HepG2 (cell line): ENCODE results near the gene PPP1R18. TPM values are rescaled to one million over a fixed set of nuclear protein-coding genes. Genes with fewer than 3 reads are reported as not detected.

Source experiments
- ARID4A ChIP-seq: sonication (generic); formaldehyde crosslinking; IDR thresholded peaks from 2 replicates; pipeline ENCODE4 v1.5.0; 2020; ENCODE audit warnings: mild to moderate bottlenecking, missing genetic modification reagents, borderline replicate concordance
- BCLAF1 ChIP-seq: fragments of 450-650 bp; IDR thresholded peaks from 2 replicates; pipeline ENCODE4 v1.6.1; 2017; ENCODE audit warnings: mild to moderate bottlenecking
- DNMT3B ChIP-seq: conservative IDR thresholded peaks from 2 replicates; pipeline ENCODE4 v1.6.1; 2016; ENCODE audit warnings: missing biosample characterization, control low read depth
- HMG20A ChIP-seq: IDR thresholded peaks from 2 replicates; pipeline ENCODE4 v1.6.1; 2016; ENCODE audit warnings: borderline replicate concordance
- IRF1 ChIP-seq: sonication (generic); formaldehyde crosslinking; IDR thresholded peaks from 2 replicates; pipeline ENCODE4 v1.4.0; 2020; ENCODE audit warnings: low read depth, mild to moderate bottlenecking, missing genetic modification reagents
- KLF9 ChIP-seq: IDR thresholded peaks from 2 replicates; pipeline ENCODE4 v1.6.1; 2016; ENCODE audit warnings: low read depth
- MEIS2 ChIP-seq: sonication (generic); formaldehyde crosslinking; IDR thresholded peaks from 2 replicates; pipeline ENCODE4 v1.9.0; 2021; ENCODE audit warnings: mild to moderate bottlenecking, missing genetic modification reagents
- MXD3 ChIP-seq: IDR thresholded peaks from 2 replicates; pipeline ENCODE4 v1.6.1; 2016; ENCODE audit warnings: mild to moderate bottlenecking, missing biosample characterization, missing genetic modification reagents
- RAD21 ChIP-seq: fragments of 450-650 bp; formaldehyde crosslinking; IDR thresholded peaks from 2 replicates; pipeline ENCODE4 v1.5.0; 2020; ENCODE audit warnings: mild to moderate bottlenecking
- UBTF ChIP-seq: sonication (generic); formaldehyde crosslinking; IDR thresholded peaks from 2 replicates; pipeline ENCODE4 v1.4.0; 2020; ENCODE audit warnings: mild to moderate bottlenecking, missing genetic modification reagents
- ZBTB37 ChIP-seq: sonication (generic); formaldehyde crosslinking; IDR thresholded peaks from 2 replicates; pipeline ENCODE4 v1.4.0; 2020; ENCODE audit warnings: mild to moderate bottlenecking, missing genetic modification reagents
- ZNF12 ChIP-seq: sonication (generic); formaldehyde crosslinking; IDR thresholded peaks from 2 replicates; pipeline ENCODE4 v1.5.0; 2020; ENCODE audit warnings: missing genetic modification reagents
- ZNF256 ChIP-seq: sonication (generic); formaldehyde crosslinking; conservative IDR thresholded peaks from 2 replicates; pipeline ENCODE4 v1.4.0; 2020; ENCODE audit warnings: missing genetic modification reagents
- ZNF274 ChIP-seq: sonication (generic); formaldehyde crosslinking; IDR thresholded peaks from 2 replicates; pipeline ENCODE4 v1.5.1; 2020; ENCODE audit warnings: mild to moderate bottlenecking, missing genetic modification reagents
- ZNF552 ChIP-seq: sonication (generic); formaldehyde crosslinking; IDR thresholded peaks from 2 replicates; pipeline ENCODE4 v1.9.0; 2022; ENCODE audit warnings: missing genetic modification reagents, mild to moderate bottlenecking, borderline replicate concordance
- ZNF556 ChIP-seq: sonication (generic); formaldehyde crosslinking; IDR thresholded peaks from 2 replicates; pipeline ENCODE4 v1.4.0; 2020; ENCODE audit warnings: mild to moderate bottlenecking, missing genetic modification reagents, borderline replicate concordance
- polyA plus RNA-seq, 8 experiments: library from polyadenylated mRNA; depleted of rRNA in 3 of 8; stranded (reverse) in 7 of 8; unstranded in 1 of 8; fragments of >200 nt; fragmentation: Illumina TruSeq in 4 of 8; extraction: Trizol in 4 of 8; gene quantifications; 2 replicates each; pipeline versions ENCODE4 v1.2.1 to v1.2.3, GENCODE V29; 2011 to 2016; ENCODE audit warnings: low read depth in 4 of 8, missing spikeins in 1 of 8, mixed read lengths in 1 of 8; ENCODE audit not compliant: insufficient read depth in 1 of 8
- total RNA-seq, 5 experiments: library from RNA; depleted of rRNA; stranded (reverse); fragments of >200 nt; fragmentation: Illumina TruSeq; extraction: Trizol; gene quantifications; 2 replicates each; pipeline ENCODE4 v1.2.3, GENCODE V29; 2016; ENCODE audit warnings: low read depth in 1 of 5

The PPP1R18 gene
- total and polyA plus RNA-seq, 2 of the 13 experiments (the other 11 are each of a cell fraction or from before 2014, with no cell fraction given), result 4.9 to 9.2 TPM

- TF ChIP-seq UBTF (CRISPR knock-in tag) (peak; percentile 44; the same call in 1 of the 2 replicates), KLF9 (CRISPR knock-in tag) (no peak), ZNF12 (CRISPR knock-in tag) (no peak), HMG20A (no peak), BCLAF1 (no peak), ZBTB37 (CRISPR knock-in tag) (no peak), IRF1 (CRISPR knock-in tag) (no peak), MXD3 (CRISPR knock-in tag) (peak; percentile 66; the same call in 1 of the 2 replicates), ZNF552 (CRISPR knock-in tag) (no peak), ZNF256 (CRISPR knock-in tag) (no peak), ZNF556 (CRISPR knock-in tag) (0 out of 2 replicates have a peak, but pooled peaks have one; percentile 20), ARID4A (CRISPR knock-in tag) (no peak; the same call in 1 of the 2 replicates), ZNF274 (CRISPR knock-in tag) (0 out of 2 replicates have a peak, but pooled peaks have one; percentile 42), DNMT3B (CRISPR knock-in tag) (no peak), RAD21 (CRISPR knock-in tag) (peak; percentile 95), MEIS2 (CRISPR knock-in tag) (no peak)
Observed at GRCh38 chr6:30730601-30731435, 44.4 kb upstream of the PPP1R18 start (continued).
